Measurements from ENCODE around the gene PPP1R16B.

The PPP1R16B gene

DNA sequence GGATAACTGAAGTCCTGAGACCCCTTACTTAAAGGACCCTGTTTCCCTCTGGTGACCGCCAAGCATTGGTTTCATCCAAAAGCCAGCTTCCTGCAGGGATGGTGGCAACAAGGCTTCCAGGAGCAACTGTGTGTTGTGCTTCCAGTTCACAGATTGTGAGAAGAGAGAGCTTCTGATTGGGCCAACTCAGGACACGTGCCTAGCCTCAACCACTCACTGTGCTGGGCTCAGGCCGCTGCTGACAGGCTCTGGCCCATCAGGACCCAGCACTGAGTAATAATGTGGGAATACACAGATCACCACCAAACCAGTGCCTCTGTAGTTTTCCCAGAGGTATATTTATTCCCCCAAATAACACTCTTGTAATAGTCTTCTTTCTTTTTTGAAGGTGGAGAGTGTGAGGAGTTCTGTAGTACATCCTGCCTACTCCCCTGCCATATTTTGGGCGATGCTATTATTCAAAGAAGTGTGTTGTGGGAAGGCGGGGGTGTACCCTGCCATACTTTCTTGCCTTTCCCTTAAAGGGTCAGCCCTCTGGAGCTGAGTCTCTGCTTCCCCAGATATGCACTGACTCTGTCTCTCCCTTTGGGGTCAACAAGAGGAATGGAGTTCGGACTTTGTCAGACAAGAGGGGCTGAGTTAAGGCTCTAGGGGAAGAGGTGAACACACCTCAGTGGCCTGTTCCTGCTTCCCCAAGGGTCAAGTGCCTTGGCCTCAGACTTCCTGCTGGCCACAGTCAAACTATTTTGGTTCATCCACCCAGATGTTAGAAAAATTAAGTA is 23.2 kb downstream of the PPP1R16B start:
- no peak for DNase-seq

DNA sequence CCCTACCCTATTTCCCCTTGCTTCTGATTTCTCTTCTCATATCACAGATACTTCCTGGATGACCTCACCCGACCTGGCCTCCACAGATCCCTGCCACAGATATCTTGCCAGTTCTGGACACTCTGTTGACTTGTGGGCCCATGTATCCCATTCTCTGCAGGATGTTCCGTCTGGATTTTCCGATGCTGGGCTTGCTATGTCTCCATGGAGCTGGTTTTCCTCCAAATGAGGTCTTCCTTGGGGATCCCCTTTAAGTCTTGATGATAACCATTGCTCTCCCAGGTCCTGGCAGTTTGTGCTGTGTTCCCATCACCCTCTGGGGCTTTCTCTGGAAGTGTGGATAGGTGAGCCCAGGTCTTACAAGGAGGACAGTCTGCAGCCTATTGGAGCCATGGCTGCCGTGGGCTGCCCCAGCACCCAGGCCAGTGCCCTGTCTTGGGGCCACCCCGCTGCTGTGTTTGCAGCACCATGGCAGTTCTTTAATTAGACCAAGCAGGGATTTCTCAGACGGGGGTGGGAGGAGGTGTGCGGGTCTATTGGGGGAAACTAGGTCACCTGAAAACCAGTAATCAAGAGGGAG is 23.9 kb downstream of the PPP1R16B start:
- no peak for DNase-seq

DNA sequence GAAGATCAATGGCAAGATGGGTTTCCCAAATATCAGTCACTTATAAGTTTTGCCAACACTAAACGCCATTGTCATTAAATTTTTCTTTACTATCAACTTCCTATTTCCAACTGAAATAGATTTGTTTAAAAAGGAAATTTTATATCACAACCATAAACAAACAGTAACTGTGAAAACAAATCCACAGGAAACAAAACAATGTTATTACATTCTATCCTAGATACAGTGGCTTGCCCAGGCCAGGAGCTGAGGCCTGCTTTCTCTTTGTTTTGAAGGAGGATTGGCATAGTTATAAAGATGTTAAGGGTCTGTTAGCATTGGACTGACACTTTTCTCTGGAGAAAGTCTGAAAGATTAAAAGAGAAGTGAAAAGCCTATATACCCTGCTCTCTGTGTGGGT is 24.9 kb downstream of the PPP1R16B start:
- DNase-seq = no peak

DNA sequence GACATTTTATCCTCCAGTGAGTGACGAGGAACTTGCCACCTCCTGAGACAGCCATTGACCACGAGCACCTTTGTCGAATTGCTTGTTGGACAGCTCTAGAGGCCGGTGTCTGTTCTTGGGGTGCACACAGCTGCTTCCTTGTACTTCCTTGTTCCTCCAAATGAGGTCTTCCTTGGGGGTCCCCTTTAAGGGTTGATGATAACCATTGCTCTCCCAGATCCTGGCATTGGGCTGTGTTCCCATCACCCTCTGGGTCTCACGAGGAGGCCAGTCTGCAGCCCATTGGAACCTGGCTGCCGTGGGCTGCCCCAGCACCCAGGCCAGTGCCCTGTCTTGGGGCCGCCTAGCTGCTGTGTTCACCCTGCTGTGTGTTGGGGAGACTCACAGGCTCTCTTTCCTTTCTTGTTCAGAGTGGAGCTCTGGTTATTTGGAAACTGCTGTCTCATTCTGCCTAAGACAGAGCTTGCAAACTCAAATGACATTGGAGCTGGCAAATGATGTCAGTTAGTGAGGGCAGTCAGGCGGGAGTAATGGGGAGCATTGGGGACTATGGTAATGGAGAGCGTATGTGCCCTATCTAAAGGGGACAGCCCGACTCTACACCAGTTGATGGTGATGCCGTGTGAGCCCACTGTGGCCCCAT is 25.7 kb downstream of the PPP1R16B start:
- no peak for DNase-seq

DNA sequence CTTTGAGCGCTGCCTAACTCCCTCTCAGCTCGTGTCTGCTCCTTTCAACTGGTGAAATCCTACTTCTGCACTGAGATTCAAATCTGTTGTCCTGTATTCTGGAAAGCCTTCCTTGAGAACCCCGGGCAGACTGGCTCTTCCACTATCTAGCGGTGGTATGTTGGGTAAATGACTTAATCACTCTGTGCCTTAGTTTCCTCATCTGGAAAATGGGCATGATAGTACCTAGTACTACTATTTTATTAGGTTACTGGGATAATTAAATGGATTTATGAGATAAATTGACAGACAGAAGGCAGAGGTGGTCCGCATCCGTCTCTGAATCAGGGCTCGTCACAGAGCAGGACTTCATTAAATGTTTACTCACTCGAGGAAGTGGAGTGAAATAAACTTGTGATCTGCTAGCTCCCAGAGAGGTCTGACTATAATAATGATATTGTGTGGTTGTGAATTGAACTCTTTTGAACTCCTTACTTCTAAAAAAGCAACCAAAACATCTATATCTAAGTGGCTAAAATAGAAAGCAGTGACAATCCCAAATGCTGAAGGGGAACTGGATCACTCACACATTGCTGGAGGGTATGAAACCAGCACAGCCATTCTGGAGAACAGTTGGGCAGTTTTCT is 26.6 kb downstream of the PPP1R16B start:
- no peak for DNase-seq

DNA sequence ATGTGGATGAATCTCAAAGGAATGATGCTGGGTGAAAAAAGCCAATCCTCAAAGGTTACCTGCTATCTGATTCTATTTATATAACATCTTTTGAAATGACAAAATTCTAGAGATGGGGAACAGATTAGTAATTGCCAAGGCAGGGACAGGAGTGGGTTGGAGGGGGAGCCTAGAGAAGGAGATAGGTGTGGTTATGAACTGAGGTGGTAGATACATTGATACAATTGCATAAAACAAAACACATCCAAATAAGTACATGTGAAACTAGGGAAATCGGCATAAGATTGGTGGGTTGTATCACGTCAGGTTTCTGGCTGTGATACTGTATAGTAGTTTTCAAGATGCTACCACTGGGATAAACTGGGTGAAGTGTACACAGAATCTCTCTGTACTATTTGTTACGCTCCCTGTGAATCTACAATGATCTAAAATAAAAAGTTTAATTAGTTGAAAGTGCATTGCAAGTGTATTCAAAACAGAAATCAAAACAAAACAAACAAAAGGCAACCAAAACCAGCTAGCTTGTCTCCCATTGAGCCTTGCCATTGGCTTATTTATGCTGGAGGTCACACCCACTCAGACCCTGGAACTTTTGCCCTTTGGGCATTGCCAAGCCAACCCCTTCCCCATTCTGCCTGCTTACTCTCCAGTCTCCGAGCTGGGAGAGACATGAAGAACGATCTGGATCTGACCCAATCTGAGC is 27.8 kb downstream of the PPP1R16B start:
- no peak for DNase-seq

DNA sequence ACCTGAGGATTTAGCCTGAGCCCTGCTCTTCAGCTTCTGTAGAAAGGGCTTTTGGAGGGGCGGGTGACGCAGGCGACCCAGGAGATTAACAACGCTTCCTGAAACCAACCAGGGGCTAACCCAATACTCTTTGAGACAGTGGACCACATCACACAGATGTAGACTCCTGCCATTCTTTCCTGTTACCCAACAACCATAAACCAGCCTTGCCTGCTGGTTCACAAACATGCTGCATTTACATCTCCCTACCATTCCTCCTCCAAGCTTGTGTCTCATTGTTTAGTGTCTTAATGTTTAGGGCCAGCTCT is 28.3 kb downstream of the PPP1R16B start:
- DNase-seq = no peak

DNA sequence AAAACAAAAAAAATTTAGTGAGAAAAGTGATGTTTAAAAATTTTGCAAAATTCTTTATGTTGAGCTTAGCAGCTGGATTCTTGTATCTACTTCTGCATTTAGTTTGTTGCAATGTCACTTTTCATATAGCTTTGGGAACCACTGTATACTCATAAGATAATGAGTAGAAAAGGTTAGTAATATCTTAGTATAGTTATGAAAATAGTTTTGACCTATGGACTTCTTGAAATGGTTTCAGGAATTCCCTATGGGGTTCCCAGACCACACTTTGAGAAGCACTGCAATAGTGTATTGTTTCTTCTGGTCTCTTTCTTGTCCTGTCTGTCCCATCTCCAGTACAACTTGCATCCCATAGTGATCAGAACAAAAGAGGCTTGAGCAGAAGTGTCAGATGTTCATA is 29.4 kb downstream of the PPP1R16B start:
- no peak for DNase-seq

DNA sequence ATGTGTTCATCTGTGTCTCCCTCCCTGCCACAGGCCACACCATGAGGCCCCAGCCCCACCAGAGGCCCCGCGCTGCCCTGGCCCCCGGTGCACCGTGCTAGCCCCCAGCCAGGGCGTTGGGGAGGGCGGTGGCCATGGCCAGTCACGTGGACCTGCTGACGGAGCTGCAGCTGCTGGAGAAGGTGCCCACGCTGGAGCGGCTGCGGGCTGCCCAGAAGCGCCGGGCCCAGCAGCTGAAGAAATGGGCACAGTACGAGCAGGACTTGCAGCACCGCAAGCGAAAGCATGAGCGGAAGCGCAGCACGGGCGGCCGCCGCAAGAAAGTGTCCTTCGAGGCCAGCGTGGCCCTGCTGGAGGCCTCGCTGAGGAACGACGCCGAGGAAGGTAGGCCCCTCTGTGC is 30.3 kb downstream of the PPP1R16B start:
- no peak for DNase-seq

DNA sequence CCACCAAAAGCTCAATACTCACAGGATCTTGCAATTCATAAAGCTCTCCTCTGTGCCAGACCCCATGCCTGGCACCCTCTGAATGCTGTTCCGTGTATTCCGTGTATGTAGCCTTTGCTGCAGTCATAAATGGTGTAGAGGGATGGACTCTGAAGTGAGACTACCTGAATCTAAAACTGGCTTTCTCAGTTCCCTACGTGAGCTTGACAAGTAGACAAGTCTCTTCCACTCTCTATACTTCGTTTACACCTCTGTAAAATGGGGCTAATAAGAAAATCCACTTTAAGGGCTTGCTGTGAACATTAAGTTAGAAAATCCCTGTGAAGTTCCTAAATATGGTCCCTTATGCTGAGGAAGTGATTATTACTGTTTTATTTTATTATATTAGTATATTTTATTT is 31.5 kb downstream of the PPP1R16B start:
- DNase-seq = no peak

DNA sequence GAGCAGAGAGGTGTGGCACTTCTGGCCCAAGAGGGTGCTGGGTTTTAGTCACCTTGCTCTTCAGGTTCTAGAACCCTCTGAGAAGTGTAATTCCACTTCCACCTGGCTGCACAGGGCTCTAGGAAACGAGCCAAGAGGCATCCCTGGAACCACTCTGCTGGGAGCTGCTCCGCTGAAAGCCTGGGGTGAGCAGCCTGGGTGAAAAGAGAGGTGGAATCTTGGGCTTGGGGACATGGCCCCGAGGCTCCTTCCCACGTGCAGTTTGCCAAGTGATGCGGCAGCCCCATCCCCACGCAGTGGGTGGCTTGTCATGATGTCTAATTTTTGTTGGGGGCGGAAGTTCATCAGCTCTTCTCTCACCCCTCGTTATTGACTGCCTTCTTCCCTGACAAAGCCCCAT is 32.8 kb downstream of the PPP1R16B start:
- no peak for DNase-seq

DNA sequence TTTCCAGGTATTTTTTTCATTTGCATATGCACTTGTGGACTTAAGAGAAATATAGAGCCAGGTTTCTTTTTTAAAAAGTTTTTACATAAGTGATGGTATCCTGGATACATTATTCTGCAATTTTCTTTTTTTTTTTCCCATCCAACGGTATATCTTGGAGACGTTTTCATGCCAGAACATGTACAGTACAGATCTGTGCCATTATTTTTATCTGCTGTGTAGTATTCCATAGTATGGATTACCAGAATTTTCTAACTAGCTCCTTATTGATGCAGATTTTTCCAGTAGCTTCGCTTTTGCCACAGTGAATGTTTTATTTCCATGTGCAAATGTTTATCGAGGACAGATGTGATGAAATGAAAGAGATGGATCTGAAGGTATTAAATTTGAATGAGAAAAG is 34.1 kb downstream of the PPP1R16B start:
- DNase-seq = no peak

DNA sequence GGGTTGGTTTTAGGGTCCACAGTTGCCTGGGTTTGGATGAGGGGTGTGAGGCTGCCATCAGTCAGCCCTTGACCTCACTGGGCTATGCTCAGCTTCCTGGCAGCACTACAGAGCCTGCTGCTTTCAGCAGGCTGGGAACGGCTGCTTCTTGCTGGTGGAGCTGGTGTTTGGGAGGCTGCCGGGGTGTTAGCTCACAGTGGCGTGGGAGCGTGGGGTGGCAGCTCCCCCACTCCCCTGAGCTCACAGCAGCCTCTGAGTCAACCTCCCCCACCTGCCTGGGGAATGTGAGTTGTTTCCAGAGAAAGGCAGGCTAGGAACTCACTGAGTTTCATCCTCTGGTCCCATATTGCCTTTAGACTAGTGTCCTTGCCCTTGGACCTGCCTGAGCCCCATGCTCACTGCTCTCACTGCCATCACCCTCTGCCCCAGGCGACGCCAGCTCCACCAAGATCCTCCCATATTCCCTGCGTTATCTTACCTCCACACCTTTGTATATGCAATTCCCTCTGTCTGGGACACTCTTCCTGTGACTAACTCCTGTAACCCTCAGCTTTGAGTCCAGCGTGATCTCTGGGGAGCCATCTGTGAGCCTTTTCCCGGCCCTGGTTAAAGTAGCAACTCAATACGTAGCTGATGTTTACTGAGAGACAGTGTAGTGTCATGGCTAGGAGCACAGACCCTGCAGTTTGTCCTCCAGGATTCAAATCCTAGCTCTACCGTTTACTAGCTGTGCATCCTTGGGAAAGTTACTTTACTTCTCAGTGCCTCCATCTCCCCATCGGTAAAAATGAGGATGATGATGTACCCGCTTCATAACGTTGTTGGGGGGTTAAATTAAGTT is 34.8 kb downstream of the PPP1R16B start:
- DNase-seq = no peak

DNA sequence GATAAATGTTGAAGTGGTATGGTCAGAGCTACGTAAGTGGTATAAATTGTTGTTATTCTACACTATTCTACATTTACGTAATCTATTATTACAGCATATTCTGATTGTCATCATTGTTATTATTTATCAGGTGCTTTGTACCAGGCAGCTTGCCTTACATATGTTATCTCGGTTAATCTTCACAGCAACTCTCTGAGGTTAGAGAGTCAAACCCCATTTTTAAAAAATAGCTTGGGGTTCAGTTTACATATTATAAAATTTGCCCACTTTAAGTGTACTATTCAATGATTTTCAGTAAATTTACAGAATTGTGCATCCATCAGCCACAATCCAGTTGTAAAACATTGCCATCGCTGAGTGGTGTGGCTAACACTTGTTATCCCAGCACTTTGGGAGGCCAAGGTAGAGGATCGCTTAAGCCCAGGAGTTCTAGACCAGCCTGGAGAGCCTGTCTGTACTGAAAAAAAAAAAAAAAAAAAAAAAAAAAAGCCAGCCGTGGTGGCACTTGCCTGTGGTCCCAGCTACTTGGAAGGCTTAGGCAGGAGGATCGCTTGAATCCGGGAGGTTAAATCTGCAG is 35.5 kb downstream of the PPP1R16B start:
- no peak for DNase-seq

DNA sequence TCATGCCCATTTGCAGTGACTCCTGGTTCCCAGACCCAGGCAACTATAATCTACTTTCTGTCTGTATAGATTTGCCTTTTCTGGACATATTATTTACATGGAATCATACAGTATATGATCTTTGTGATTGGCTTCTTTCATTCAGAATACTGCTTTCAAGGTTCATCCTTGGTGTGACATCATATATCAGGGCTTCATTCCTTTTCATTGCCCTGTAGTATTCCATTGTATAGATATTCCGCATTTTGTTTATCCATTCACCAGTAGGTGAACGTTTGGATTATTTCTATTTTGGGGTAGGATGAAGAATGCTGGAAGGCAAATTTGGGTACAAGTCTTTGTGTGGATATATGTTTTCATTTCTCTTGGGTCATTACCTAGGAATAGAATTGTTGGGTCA is 36.1 kb downstream of the PPP1R16B start:
- DNase-seq = no peak

DNA sequence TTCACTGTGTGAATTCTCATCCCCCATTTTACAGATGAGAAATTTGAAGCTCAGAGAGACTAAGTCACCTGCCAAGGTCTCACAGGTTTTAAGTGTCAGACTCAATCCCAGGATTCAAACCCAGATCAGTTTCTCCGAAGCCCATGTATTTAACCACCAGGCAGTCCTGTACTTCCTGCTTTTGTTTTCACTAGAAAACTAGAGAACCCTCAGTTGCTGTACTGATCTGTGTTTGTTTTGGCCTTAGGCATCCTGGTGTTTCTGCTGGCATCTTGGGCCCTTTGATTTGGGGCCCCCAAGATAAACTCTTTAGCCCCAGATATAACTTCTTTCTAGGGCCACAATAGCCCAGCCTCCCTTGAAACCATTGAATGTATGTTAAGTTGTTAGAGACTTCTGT is 36.5 kb downstream of the PPP1R16B start:
- peak; percentile 28 for DNase-seq

DNA sequence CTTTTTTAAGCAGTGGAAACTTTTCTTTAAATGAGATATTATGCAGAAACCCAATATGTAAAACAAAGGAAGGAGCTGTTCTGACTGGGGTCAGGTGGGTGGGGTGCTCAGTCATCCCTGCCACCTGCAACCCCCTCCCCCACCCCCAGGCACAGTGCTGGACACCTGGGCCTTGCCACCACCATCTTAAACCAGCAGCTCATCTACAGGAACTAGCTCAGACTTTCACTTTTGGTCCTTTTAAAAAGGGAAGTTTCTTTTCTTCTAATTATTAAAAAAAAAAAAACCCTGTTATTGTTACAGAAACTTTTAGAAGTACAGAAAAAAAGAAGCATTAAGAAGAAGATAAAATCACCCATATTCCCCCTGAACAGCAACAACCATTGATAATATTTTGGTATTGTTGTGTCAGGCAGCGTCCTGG is 37.1 kb downstream of the PPP1R16B start:
- DNase-seq = peak; percentile 72

DNA sequence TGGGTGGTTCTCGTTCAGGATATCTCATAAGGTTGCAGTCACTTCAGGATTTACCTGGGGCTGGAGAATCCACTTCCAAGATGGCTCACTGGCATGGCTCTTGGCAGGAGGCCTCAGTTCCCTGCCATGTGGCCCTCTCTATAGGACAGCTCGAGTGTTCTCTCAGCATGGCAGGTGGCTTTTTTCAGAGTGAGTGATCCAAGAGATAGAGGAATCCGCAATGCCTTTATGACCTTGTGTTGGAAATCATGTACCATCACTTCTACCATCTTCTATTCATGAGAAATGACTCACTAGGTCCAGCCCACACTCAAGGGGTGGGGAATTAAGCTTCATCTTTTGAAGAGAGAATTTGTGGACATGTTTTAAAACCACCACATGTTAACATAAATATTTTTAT is 37.8 kb downstream of the PPP1R16B start:
- DNase-seq = peak; percentile 23

DNA sequence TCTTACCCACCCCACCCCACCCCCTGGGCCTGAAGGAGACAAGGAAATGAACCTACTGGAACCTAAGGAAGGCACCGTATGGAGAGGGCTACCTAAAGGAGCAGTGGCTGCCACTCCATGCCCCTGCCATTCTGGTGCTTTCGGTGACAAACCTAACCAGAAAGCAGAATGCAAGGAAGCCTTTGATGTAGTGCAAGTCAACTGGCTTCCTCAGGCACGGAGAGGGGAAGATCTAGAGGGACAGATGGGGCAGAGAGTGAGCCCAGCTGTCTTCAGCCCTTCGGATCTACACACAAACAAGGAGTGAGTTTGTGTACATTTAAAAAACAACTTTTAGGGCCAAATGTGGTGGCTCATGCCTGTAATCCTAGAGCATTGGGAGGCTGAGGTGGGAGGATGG is 39.5 kb downstream of the PPP1R16B start:
- no peak for DNase-seq

DNA sequence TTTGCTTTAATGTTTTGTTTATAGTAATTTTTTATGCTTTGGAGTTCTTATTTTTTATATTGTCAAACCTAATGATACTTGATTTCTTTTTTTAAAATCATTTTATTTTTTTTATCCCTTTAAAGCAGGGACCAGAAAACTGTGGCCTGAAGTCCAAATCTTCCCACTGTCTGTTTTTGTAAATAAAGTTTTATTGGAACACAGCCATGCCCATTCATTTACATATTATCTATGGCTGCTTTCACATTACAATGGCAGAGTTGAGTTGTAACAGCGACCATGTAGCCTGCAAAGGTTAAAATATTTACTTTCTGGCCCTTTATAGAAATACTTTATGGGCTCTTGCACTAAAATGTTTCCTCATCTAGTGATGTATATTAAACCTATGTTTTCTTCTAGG is 42.3 kb downstream of the PPP1R16B start:
- DNase-seq = no peak

DNA sequence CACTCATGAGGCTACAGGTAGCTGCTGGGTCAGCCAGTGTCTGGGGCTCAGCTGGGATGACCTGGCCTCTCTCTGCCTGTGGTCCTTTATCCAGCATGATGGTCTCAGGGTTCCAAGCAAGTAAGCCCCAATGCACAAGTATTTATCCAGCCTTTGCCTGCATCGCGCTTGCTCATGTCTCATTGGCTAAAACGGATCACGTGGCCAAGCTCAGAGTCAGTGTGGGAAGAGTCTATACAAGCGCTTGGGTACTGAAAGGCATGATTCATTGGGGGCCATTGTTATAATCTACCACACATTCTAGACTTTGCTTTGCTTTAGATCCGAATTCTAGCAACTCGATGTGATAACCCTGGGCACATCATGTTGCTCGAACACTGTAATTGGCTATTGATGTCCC is 48.3 kb downstream of the PPP1R16B start:
- no peak for DNase-seq

DNA sequence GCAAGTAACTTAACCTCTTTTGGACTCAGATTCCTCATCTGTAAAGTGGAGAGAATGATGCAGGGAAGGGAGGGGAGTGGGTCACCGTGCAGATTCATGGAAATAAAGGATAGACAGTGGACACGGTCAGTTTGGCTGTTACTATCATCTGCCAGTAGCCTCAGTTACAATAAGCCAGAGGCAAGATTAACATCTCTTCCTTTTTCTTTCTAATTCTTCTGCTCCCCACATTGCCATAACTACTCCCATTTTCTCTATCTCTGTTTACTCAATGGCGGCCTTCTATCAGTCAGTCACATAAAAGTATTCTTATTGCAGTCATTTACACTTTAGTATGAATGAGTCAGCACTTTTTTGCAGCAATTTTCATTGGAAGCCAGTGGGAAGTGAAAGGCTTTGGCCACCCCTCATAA is 49.2 kb downstream of the PPP1R16B start:
- peak; percentile 14 for DNase-seq

All from OCI-M1 (cell line).